ENCODE measurements around the gene GNB4. TPM values are rescaled to one million over a fixed set of nuclear protein-coding genes. Genes with fewer than 3 reads are reported as not detected.

The GNB4 gene
- total and polyA plus RNA-seq, 9 of the 15 experiments (the other 6 are each of a cell fraction or from before 2014, with no cell fraction given), result 6.8 to 36.7 (median 21.4) TPM

GRCh38 chr3:179450901-179451264 lies 387 bp downstream of the GNB4 start (continued):
- TF ChIP-seq CHD7 (IDR thresholded peaks at IDR 0.05; ENCODE audit: low read depth, low read length), result no peak

All from K562 (cell line).